ENCODE results near the gene ZNF469.

ZNF469 gene

DNA sequence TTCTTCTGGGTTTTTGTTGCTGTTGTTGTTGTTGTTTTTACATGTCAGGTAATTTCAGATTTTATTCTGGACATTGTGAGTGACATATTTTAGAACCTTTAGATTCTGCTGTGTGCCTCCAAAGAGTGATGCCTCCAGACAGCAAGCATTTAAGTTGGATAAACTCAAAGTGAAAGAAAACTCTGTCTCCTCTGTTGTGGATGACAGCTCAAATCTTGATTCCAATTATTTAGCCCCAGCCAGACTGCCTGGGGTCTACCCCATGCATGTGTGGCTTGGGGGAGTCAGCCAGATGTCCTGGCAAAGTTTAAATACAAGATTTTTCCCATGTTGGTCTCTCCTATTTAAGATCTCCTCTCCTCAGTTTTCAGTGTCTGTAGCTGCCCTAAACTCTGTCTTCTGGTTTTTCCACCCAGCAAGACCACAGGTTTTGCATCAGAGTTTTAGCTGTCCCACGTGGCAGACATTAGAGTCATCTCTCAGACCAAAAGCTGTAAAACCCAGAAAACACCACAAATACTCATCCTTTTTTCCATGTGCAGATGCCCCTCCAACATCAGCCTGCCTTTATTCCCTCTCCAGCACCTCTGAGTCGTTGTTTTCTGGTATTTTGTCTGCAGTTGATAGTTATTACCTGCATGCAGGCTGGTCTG is 19.4 kb upstream of the ZNF469 start:
- DNase-seq, result no peak

DNA sequence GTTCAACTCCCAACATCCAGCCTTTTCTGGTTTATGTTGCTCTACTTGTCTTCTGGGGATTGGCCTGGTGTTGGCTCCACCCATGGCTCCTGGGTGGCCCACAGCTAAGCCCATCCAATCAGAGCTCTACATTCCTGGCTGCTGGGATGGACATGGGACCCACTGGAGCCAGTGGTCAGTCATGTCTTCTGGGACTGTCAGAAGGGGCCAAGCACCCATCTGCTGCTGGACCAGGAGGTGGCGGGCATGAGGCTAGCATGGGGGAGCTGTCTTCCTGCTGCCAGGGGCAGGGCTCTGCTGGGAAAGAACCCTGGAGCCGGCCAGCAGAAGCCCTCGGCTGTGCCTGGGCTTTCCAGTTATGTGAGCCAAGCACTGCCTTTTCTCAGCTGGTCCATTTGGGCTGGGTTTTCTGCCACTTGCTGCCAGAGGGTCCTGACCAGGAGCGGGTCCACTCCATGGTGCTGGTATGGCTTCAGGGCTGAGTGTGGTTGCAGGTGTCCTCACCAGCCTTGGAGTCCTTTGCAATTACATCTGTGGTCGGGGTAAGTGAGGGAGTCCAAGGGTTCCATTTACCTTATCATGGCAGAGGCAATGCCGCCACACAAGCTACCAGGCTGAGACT is 17.4 kb upstream of the ZNF469 start:
- no peak for DNase-seq

GRCh38 chr16:88366032-88366703 is 16.6 kb upstream of the ZNF469 start:
- no peak for DNase-seq

DNA sequence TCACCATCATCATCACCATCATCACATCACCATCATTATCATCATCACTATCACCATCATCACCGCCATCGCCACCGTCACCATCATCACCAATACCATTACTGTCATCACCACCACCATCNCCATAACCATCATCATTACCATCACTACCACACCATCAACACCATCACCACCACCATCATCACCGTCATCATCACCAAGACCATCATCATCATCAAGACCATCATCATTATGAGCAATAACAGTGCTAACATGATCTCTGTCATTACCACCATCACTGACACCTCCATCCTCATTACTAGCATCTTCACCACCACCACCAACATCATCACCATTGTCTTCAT is 16.1 kb upstream of the ZNF469 start:
- no peak for DNase-seq

DNA sequence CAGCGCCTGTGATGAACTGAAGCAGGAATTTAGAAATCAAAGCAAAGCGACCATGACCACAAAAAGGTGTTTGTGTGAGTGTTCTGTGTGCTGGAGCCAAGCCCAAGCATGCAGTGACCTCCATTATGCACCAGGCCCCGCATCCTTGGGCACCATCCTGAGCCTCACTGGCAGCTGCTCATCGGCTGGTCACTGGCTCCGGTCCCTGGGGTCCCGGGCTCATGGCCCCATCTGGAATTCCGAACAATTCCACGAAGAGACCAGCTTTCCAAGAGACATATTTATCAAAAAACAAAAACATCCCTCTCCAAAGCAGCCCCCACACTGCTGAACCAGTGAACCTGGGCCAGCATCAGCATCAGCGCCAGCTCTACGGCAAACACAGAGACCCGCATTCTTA is 15.2 kb upstream of the ZNF469 start:
- no peak for DNase-seq

DNA sequence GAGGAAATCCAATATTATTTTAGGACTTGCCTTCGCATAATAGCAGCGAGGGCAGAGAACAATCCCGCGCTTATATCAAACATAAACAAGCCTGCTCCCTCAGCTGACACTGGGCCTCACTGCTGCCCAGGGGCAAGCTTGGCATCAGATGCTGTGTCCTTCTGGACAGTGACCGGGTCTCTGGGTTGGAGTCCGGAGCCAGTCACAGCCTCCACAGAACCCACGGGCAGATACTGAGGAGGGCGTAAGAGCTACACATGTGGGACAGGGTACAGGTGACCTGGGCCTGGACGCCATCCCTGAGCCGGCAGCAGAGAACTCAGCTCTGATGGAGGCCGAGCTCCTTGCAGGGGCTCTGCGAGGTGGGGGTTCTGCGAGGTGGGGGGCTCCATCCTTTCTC is 14.7 kb upstream of the ZNF469 start:
- no peak for DNase-seq

DNA sequence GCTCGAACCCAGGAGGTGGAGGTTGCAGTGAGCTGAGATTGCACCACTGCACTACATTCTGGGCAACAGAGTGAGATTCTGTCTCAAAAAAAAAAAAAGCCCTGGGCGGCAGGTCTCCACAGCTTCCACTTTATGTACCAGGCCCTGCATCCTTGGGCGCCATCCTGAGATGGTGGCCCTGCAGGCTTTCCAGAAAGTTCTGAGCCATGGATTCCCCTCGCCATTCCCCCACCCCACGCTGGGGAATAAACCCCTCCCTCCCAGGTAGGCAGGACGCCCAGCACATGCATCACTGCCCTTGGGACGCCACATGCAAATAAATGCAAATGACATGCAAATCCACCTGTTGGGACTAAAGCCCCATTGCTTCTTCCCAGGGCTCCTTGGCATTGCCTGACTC is 13.8 kb upstream of the ZNF469 start:
- DNase-seq, result no peak

- DNase-seq, result no peak
These were observed 13.2 kb upstream of the ZNF469 start for GRCh38 chr16:88369447-88370008.

DNA sequence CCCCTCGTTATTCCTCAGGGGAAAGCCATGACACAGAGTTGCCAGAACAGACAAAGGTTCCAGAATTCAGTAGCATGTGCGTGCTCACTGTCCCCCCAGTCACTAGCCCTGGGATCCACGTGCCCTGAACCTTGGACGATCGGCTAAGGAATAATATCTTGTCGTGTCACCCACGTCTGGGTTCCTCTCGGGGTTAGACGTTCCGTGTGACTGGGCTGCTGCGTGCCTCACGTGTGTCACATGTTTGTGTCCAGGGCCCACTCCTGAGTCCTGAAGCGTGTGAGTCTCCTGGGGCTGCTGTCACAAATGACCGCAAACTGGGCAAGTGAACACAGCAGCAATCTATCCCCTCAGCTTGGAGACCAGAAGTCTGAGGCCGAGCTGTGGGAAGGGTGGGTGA is 12.4 kb upstream of the ZNF469 start:
- DNase-seq, result no peak

GRCh38 chr16:88372522-88372921 is 10.2 kb upstream of the ZNF469 start:
- no peak for DNase-seq

DNA sequence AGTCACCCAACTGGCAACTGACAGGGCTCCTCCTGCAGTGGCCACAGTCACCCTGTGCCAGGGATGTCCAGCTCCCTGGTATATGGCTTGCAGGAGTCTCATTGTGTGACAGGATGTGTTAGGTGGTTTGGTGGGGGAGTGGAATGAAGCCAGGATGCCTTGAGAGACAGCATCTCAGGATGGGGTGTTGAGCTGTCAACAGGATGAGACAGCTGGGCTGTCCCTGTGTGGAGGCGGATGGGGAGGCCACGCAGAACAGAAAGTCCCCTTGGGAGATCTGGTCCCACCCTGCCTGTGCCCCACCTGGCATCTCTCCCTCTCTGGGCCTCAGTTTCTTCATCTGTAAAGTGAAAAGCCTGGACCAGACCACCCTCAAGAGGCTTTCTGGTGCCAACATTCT is 9.5 kb upstream of the ZNF469 start:
- no peak for DNase-seq

DNA sequence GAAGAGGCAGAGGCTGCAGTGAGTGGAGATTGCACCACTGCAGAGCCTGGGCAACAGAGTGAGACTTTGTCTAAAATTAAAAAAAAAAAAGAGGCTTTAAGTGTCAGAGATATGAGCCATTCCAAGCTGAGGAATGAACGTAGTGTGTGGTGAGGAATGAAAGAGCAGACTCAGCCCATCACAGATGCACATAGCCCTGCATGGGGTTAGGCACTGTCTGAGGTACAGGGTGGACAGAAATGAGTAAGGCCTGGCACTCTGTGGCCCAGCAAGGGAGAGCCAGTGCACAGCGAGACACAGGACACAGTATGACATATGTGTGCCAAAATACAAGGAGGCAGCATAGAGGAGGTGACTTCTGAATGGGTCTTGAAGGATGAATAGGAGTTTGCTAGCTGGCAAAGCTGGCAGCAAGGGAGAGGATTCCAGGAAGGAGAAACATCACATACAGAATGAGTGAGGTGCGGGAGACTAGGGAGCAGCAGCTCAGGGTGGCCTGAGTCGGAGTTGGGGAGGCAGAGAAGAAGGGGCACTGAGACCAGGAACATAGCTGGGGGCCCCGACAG is 8.7 kb upstream of the ZNF469 start:
- no peak for DNase-seq

DNA sequence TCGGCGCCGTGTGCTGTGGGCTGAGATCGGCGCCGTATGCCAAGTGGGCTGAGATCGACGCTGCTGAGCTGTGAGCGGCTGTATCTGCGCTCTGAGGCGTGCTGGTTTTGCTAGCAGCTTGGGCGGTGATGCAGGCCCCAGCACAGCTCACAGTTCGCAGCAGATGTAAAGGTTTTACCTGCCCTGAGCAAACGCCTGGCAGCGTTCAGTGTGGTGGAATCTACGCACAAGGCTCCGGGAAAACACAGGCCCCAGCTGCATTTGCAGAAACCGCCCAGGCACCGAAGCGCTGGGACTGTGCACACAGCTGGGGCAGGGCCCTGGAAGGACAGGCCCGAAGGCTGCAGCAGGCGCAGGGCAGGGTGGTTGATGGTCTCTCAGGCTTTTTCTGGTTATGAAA is 8.0 kb upstream of the ZNF469 start:
- DNase-seq, result no peak

DNA sequence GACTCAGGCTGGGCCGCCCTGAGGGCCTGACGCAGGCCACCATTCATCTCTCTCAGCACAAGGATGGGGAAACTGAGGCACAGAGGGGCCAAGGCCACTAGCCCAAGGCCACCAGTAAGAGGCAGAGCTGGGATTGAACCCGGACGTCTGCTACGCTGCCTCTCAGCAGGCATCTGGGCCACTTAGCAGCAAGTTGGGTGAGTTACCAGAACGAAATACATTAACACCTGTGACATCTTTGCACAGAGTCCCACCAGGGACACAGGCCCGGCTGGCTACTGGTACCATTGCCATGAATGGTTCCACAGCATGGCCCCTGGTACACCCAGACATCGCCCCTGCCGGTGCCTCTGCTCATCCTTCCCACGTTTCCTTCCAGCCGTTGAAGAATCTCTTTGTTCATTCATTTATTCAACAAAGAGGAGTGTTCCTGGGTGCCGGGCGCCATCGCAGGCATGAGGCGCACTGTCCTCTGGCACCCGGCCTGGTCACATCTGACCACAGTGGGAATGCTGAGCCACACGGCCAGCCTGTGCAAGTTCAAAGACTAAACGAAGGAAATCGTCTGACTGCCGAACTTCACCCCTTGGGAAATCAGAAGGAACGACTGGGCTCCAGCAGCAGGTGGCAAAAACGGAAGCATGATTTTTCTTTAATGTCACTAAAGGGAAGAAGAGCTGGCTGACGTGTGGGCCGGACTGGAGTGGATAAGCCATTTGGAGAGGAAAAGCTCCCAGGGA is 7.4 kb upstream of the ZNF469 start:
- DNase-seq, result no peak

- no peak for DNase-seq
These were observed 6.5 kb upstream of the ZNF469 start for GRCh38 chr16:88375996-88376834.

DNA sequence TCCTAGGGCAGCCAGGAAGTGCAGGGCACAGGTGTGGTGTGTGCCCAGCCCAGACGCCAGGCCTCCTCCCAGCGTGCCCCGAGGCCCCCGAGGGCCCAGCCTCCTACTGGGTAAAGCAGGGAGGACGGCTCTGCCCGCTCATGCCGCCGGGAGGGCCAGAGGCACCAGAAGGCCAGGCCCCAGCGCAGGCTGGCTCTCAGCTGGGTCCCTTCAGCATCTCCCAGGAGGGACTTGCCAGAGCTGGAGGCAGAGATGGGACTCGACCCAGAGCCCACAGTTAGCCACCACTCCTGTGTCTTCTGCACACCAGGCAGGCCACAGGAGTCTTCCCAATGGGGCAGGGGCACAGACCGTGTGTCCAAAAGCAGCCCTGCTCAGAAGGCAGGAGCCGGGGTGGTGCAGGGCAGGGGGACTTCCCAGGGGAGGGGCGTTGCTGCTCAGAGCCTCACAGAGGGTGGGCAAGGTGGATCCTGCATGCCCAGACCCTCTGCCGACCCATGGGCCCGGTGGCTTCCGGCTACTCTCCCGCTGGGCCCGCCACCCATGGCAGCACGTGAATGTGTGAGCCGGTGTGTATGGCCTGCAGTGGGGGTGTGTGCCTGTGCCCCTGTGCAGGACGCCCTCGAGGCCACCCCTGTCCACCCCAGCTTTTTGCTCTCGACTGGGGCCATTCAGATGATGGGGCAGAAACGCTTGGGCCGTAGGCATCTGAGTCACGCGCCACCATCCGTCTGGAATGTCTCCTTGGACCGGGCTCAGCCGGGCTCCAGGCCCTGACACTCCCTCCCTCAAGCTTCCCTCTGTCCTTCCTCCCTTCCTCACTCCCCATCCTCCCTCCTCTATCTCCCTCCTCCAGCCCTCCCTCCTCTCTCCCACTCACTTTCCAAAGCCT is 5.7 kb upstream of the ZNF469 start:
- no peak for DNase-seq

GRCh38 chr16:88377961-88378360 is 4.8 kb upstream of the ZNF469 start:
- DNase-seq, result no peak

- DNase-seq, result no peak
These were observed 4.4 kb upstream of the ZNF469 start for GRCh38 chr16:88378401-88378800.

- no peak for DNase-seq
These were observed 3.7 kb upstream of the ZNF469 start for GRCh38 chr16:88378836-88379693.

GRCh38 chr16:88379694-88380040 is 3.1 kb upstream of the ZNF469 start:
- DNase-seq, result no peak
